GM21825 (cell line): ENCODE results near the gene KLK11.
"Not testable (repeated sequence)": the region's sequence is repeated elsewhere in the genome, so short reads cannot be mapped to it uniquely, and the experiment has no call there.

ENCODE experiments used
- ATAC-seq: cut with Tn5 transposase; IDR thresholded peaks from one replicate; pipeline ENCODE4 v1.9.1; 2021; ENCODE audit warnings: mild to moderate bottlenecking, moderate library complexity; ENCODE audit not compliant: unreplicated experiment

The KLK11 gene

GRCh38 chr19:51006406-51006805 is 20.0 kb downstream of the KLK11 start:
- no peak for ATAC-seq

GRCh38 chr19:51005248-51005647 is 21.2 kb downstream of the KLK11 start:
- ATAC-seq, result no peak

- ATAC-seq, result no peak
Measured at GRCh38 chr19:51003316-51003715, 23.1 kb downstream of the KLK11 start.

- no peak for ATAC-seq
Measured at GRCh38 chr19:51002542-51003311, 23.7 kb downstream of the KLK11 start.

GRCh38 chr19:51002089-51002532 is 24.3 kb downstream of the KLK11 start:
- no peak for ATAC-seq

- ATAC-seq, result no peak
Measured at GRCh38 chr19:51001515-51001914, 24.9 kb downstream of the KLK11 start, which contains the start of gene KLK8. Gene KLK8, minus strand, starts transcription at chr19:51001604. Its CDS starts 437 bp downstream, at chr19:51001167.

- no peak for ATAC-seq
Measured at GRCh38 chr19:51000981-51001380, 25.4 kb downstream of the KLK11 start.

GRCh38 chr19:51000426-51000825 is 26.0 kb downstream of the KLK11 start:
- no peak for ATAC-seq

GRCh38 chr19:50998686-50999085 is 27.7 kb downstream of the KLK11 start:
- ATAC-seq, result no peak

GRCh38 chr19:50998061-50998460 is 28.4 kb downstream of the KLK11 start:
- no peak for ATAC-seq

- ATAC-seq, result no peak
Measured at GRCh38 chr19:50994129-50994528, 32.3 kb downstream of the KLK11 start.

- ATAC-seq, result no peak
Measured at GRCh38 chr19:50992666-50993035, 33.8 kb downstream of the KLK11 start.

- ATAC-seq, result not testable (repeated sequence)
Measured at GRCh38 chr19:50984416-50984815, 42.0 kb downstream of the KLK11 start.

- ATAC-seq, result no peak
Measured at GRCh38 chr19:50983625-50984292, 42.7 kb downstream of the KLK11 start, which contains the start of gene KLK7. Gene KLK7, minus strand, starts transcription at chr19:50983917. Its CDS starts 1,518 bp downstream, at chr19:50982399.

- ATAC-seq, result no peak
Measured at GRCh38 chr19:50982186-50982585, 44.2 kb downstream of the KLK11 start.

- ATAC-seq, result no peak
Measured at GRCh38 chr19:50981587-50982146, 44.7 kb downstream of the KLK11 start.

GRCh38 chr19:50980208-50980607 is 46.2 kb downstream of the KLK11 start:
- no peak for ATAC-seq

- no peak for ATAC-seq
Measured at GRCh38 chr19:50979758-50980157, 46.7 kb downstream of the KLK11 start.

- ATAC-seq, result no peak
Measured at GRCh38 chr19:50978772-50979390, 47.5 kb downstream of the KLK11 start.

GRCh38 chr19:50977626-50978025 is 48.8 kb downstream of the KLK11 start:
- no peak for ATAC-seq

- ATAC-seq, result no peak
Measured at GRCh38 chr19:50975766-50976165, 50.6 kb downstream of the KLK11 start.
